ENCODE results near the gene MYL4.
"Not testable (repeated sequence)": the region's sequence is repeated elsewhere in the genome, so short reads cannot be mapped to it uniquely, and the experiment has no call there.

MYL4 gene

DNA sequence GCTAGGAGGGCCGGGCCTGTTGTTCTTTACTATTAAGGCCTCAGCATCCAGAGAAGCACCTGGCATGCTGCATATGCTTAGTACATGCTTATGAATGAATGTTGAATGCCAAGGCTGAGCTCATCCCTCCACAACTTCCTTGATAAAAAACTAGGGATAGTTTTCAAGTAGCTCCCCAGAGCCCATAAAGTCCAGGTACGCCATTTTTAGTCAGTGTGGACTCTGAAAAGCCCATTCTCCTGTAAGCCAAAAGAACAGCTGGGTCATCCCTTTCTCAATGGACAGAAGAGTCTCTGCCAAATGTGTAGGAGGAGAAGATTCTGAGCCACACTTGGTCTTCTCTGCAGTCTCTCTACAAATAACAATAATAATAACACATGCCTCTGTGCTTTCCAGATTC lies 35.5 kb downstream of the MYL4 start:
- DNase-seq = no peak

DNA sequence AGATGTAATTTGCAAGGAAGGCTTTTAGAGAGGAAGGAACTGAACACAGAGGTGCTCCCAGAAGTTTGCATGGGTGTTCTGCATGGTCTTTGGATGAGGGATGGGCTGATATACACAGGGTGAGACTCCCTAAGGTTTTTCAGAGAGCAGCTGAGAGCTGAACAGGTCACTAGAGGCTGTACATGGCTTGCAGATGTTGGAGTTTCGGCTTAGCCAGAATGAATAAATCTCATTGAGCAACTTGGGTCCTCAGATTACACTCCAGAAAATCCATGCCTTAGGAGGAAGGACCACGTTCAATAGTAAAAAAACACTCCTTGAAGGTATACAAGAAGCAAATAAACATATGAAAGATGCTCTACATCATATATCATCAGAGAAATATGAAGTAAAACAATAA lies 37.0 kb downstream of the MYL4 start:
- no peak for DNase-seq

DNA sequence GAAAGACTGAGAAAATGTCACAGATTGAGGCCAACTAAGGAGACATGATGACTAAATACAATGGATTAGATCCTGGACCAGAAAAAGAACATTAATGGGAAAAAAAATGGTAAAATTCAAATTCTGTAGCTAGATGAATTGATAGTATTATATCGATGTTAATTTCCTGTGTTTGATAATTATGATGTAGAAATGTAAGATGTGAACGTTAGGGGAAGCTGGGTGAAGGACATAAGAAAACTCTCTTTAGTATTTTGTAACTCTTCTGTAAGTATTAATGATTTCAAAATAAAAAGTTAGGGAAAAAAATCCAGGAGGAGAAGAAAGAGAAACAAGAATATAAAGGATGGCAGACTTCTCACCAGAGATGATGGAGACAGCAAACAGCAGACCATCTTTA lies 41.7 kb downstream of the MYL4 start:
- no peak for DNase-seq

DNA sequence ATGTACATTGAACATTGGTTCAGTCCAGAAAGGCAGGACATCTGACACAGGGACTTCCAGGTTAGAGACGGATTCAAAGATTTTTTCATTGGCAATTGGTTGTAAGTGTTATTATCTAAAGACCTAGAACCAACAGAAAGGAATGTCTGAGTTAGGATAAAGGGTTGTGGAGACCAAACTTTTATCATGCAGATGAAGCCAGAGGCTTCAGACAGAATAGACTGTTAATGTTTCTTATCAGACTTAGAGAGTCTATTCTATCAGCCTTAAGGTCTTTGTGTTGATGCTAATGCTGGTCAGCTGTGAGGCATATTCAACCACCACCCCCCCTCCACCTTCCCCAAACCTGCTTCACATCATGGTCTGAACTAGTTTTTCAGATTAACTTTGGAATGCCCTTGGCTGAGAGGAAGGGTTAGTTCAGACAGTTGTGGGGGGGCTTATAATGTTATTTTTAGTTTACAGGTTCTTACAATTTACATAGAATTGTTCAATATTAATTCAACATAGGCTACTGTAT lies 42.3 kb downstream of the MYL4 start:
- DNase-seq = no peak

DNA sequence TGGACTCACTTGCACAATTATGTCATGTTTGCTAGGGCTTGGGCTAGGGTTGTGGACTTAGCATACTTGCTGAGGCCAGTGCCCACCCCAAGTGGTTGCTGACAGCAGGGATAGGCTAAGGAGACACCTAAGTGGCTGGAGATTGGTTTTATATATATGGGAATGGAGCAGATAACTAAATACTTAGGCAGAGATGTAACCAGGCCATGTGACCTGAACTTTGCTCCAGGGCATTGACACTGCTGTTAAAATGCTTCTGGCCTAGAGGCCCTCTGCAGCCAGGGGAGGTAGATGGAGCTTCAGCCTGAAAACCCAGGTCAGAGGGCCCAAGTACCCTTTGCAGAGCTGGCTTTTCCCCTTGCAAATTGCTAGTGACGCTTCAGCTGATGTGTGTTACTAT lies 43.1 kb downstream of the MYL4 start:
- DNase-seq = no peak

DNA sequence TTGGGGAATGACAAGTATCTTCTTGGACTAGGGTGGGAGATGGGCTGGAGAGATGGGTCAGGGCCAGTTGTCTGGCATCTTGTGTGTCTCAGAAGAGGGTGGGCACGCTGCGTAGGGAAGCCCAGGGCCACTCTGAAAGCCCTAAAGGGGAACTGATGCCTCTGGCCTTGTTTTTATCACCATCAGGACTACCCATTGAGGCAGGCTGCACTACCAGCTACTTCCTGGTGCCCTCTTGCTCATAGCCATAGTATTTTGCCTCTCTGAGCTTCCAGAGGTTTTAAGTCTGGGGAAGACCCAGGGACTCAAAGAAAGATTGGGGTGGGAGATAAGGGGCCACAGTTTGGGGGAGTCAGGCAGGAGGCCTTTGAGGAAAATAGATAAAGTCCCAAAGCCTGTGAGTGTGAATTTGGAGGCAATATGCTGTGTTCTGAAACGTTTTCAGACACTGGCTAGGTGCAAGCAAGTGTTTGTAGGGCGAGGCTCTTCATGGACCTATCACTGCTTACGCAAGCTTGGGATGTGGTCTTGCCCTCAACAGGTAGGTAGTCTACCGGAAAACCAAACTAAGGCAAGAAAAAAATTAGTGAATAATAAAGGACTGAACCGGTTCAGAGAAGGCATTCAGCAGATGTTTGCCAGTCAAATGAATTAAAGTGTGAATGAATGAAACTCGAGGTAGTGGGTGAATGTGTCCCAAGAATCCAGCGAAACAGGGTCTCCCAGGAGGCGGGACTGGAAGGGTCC lies 43.8 kb downstream of the MYL4 start:
- DNase-seq = no peak

DNA sequence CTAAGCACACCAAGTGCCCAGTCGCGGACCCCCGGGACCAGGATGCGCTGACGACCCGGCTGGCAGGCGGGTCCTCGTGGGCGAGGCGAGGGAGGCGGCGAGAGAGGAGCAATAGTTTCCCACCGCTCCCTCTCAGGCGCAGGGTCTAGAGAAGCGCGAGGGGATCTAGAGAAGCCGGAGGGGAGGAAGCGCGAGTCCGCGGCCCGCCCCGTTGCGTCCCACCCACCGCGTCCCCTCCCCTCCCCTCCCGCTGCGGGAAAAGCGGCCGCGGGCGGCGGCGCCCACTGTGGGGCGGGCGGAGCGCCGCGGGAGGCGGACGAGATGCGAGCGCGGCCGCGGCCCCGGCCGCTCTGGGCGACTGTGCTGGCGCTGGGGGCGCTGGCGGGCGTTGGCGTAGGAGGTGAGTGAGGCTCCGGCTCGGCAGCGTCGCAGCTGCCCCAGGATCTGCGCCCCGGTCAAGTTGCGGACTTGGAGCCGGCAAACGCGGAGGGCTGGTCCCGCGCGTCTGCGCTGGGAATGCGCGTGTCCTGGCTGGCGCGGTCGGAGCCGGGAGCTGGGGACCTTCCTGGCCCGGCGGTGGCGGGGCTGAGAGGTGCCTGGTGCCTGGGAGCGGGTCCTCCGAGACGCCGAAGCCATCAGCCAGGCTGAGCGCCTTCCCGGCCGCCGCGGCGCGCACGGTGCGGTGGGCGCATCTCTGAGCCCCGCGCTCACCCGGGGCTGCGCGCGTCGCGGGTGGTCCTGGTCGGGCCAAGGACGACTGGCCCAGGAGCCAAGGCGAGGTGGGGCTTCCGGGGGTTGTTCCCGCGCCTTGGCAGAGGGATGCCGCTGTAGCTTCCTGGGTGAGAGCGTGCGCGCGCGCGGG lies 44.6 kb downstream of the MYL4 start, which contains the start of gene ITGB3:
Gene ITGB3 (plus strand): TSS at position 287 of the 862 bp plus-strand sequence. CDS start 35 bp downstream, at position 322.
- peak; percentile 52 for DNase-seq

DNA sequence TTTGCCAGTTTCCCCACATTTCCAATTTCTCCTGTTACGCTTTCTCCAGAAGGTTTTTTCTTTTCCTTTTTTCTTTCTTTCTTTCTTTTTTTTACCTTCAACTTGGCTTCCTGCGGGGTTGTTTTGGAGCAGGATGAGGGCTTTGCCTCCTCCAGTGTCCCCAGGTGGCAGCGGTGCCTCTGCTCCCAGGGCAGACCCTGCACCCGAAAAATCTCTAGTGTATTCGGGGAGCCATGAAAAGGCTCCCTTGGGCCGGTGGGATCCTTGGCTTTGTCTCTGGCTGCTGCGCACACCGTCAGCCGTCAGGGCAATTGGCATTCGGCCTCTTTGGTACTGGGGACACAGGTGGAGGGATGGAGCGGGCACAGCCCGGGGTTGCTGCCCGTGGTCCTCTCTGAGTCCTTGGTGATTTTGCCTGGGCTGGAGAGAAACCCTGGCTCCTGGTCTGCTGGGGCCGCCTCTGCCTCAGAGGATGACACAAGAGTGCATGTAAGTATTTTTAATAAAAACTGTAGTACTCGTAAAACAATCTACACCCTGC lies 45.3 kb downstream of the MYL4 start:
- no peak for DNase-seq

DNA sequence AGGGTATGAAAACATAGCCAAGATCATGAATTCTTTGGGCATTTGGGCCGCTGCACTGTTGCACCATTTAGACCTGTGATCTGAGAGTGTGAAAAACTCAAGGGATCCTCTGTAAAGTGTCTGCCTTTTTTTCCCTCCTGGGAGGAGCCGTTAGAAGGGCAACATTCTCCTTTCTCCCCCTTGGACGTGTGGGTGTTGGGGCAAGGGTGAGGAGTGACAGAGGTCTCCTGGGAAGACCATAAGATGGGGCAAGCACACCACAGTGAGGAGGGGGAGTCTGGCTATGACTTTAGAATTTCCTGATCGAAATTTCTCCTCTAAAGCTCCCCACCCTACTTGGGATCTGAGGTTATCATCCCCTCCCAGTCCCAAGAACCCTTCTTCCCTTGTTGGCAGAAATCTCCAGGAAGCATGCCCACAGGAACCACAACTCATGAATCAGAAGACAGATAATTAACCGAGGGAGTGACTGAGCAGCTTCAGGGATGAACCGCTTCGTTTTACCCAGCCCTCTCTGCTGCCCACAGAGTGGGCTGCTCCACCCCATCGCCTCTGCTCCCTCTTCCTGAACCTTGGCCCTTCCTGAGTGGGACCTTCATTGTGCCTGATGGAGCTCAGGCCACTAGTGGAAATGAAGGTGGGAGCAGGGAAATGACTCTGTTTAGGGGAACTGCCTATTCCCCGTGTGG lies 48.6 kb downstream of the MYL4 start:
- DNase-seq = no peak

DNA sequence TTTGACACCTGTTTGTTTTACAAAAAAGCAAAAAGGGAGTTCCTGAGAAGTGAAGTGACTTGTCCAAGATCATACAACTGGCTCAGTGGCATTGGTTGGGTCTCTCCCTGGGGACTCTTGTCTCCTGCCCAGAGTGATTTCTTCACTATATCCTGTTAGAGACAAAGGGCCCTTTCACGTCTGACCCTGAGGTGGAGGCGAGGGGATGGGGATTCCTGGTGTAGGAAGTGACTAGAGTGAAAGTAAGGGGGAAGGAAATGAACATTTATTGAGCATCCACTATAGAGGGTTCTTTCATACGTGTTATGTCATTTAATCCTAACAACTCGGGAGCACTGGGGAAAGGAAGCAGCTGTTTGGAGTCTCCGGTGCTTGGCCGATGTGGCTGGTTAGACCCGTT lies 53.4 kb downstream of the MYL4 start:
- no peak for DNase-seq

DNA sequence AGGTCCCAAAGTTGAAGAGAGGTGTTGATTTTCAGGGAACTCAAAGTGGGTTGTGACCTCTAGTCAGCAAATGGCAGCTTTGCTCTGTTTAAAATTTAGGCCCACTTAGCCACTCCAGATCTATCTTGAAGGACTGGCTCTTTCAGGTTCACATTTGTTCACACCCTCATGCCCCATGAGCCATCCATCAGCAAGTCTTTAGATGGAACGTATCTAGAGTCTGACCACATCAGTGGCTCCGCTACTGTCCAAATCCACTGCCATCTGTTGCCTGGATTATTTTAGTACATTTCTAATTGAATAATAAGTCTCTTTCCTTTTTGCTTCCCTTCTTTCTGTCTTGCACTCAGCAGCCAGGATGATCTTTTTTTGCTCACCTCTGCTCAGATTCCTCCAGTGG lies 55.0 kb downstream of the MYL4 start:
- DNase-seq = no peak

DNA sequence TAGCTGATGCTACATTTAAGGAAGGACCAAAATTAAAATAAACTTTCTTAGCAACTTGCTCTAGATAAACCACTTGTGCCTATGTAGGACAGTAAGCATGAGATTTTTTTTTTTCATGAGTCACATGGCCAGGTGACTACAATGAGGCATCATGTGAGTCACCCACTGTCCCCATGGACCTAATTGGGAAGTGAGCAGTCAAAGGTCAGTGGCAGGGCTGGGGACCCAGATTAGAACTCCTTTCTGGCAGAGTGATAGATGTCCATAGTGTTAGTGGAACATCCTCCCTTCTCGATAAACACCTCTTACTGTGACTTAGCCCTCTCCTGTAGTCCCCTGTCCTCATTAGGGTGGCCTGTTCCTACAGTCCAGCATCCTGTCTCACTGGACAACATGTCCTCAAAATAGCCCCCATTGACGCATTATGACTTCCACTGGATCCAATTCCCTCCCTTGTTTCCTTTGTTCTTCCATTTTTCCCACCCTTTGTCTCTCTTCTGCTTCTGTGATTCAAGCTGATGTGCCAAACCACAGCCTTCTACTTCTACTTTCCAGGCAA lies 56.9 kb downstream of the MYL4 start:
- no peak for DNase-seq

DNA sequence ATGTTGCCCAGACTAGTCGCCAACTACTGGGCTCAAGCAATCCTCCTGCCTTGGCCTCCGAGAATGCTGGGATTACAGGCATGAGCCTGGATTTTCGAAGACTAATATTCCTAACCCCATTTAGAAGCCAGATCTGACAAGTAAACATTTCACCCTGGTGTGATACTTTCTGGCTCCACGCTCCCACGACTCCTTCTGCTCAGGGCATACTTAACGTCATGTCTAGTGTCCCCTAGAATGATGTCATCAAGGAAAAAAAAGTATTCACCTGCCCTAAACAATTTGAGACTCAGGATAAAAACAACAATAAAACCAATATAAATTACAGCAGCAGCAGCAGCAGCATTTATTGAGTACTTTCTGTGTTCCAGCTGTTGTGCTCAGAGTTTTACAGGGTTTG lies 57.6 kb downstream of the MYL4 start:
- DNase-seq = no peak

DNA sequence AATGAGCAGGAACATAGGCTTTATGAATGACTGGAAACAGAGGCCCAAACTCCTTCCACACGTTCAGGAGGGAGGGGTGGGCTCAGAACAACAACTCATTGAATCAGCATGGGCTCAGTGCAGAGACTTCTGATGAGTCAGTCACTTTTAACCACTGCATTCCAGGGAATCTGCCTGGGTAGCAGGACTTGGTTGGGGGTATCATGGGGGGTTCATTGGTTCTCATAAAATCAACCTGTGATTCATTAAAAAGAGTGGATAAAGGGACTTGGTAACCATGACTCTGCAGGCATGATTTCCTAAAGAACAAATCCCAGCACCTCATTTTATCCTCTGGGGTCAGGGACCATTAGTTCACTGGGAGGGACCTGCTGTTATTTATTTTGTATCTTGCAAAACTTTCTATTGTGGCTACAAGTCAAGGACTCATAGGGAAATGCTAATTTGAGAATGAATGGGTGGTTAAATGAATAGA lies 58.2 kb downstream of the MYL4 start:
- no peak for DNase-seq

DNA sequence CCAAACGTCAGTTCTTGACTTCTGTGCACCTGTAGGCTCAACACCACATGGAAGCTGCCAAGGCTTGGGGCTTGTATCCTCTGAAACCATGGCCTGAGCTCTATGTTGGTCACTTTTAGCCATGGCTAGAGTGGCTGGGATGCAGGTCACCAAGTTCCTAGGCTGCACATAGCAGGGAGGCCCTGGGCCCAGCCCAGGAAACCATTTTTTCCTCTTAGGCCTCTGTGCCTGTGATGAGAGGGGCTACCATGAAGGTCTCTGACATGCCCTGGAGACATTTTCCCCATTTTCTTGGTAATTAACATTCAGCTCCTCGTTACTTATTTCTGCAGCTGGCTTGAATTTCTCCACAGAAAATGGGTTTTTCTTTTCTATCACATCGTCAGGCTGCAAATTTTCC lies 59.8 kb downstream of the MYL4 start:
- DNase-seq = not testable (repeated sequence)

DNA sequence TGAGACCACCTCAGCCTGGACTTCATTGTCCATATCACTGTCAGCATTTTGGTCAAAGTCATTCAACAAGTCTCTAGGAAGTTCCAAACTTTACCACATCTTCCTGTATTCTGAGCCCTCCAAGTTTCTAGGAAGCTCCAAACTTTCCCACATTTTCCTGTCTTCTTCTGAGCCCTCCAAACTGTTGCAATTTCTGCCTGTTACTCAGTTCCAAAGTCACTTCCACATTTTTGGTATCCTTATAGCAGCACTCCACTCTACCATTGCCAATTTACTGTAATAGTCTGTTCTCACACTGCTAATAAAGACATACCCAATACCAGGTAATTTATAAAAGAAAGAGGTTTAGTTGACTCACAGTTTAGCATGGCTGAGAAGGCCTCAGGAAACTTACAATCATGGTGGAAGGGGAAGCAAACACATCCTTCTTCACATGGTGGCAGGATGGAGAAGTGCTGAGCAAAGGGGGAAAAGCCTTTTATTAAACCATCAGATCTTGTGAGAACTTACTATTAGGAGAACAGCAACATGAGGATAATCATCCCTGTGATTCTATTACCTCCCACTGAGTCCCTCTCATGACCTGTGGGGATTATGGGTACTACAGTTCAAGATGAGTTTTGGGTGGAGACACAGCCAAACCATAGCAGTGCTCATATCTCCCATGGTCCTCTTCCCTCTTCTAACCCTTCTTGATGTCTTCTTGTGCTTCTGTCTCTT lies 60.6 kb downstream of the MYL4 start:
- not testable (repeated sequence) for DNase-seq

DNA sequence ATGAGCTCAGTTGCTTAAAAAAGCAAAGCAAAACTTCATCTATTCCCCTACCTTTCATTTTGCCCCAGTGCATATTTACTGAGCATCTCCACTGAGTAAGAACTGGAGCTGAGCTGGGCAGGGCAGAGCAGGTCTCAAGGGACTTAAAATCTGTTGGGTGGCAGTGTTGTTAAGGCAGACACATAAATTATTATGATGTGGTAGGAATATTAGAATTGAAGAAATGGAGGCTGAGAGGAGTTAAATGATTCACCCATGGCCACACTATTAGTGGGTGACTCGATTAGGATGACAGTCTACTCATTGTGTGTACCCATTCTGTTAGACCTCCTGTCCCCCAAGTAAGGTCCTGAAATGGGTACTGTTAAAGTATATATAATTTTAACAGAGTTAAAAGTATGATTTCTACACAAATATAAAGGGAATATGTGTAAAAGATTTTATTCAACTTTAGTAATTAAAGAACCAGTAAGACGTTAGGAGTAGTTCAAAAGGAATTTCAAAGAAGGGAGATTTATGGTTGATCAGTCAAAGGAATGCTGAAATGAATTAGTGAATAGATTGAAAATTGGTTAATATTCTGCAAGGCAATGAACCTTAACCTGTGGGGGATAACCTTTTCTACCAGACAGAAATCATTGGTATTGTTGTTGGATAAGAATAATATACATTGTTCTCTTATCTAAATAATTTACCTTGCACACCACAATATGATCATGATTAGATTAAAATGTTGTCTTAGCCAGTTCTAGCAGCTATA lies 62.0 kb downstream of the MYL4 start:
- no peak for DNase-seq

DNA sequence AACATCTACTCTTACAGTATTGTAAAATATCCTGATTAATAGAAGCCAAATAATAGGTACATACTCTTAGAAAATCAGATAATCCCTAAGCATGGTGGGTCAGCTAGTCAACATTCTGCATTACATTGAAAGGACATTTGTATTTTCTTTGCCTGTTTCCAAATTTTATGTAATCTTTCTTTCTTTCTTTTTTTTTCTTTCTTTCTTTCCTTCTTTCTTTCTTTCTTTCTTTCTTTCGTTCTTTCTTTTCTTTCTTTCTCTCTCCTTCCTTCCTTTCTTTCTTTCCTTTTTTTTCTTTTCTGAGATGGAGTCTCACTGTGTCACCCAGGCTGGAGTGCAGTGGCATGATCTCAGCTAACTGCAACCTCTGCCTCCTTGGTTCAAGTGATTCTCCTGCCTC lies 63.3 kb downstream of the MYL4 start:
- DNase-seq = no peak

DNA sequence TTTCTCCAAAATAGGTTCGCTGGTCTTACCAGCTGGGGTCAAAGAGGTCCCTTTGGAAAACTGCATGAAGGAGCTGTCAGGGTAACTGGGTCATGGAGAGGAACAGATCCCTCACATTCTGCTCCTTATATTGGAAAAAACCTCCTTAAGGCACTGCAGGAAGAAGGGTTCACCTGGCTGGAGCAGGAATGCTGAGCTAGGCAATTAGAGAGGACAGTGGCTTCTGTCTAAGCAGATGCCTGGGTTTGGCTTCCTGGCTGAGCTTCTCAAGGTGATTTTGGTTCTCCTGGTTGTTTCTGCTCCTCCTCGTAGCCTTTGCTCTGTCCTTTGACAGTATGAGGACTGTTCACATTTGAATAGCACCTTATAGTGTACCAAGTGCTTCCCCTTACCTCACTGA lies 64.1 kb downstream of the MYL4 start:
- DNase-seq = no peak

All from stimulated activated CD4-positive, alpha-beta T cell treated with anti-CD3 and anti-CD28 coated beads, Interleukin-2, amount 100 ng/mL, for 48 hours (primary cell).